Measurements from ENCODE around the gene ADGRG1. TPM values are rescaled to one million over a fixed set of nuclear protein-coding genes. Genes with fewer than 3 reads are reported as not detected.

Gene ADGRG1
- total and polyA plus RNA-seq, 2 experiments from 2014 or later: 45.9 to 58.0 TPM

DNA sequence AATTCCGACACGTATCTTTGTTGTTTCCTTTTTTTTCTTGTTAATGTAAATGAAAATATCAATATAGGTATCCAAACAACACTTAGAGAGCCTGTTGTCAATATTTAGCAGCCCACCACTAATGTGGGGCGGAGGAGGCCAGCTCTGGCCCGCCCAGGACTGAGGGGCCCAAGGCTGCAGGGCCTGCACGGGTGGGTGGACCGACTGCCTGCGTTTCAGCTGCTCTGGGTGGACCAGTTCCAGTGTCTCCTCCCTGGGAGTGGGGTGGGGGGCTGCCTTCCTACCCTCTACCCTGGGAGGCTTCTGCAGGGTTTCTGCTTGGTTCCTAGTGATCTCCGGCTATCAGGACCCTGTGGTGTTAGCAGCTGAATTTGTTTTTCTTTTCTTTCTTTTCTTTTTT is 15.9 kb upstream of the ADGRG1 start:
- Histone ChIP-seq H3K27ac (no peak overlapping the region), H3K4me1 (ENCODE audit: insufficient read depth) (peaks cover 4% of the 10 kb centered on the region), H3K9me3 (ENCODE audit: low read depth) (no peaks in the 10 kb centered on the region), H4K20me1 (ENCODE audit: insufficient read depth, poor library complexity, severe bottlenecking) (no peaks in the 10 kb centered on the region), H3K4me2 (no peak overlapping the region), H3K4me3 (no peak overlapping the region), H3K27me3 (no peaks in the 10 kb centered on the region), H3K79me2 (no peaks in the 10 kb centered on the region), H3K9me2 (replicated peaks; ENCODE audit: insufficient read depth) (no peaks in the 10 kb centered on the region), H3K36me3 (replicated peaks; ENCODE audit: insufficient read depth, low read depth) (no peaks in the 10 kb centered on the region), H2AFZ (no peak overlapping the region)
- no peak for DNase-seq (ENCODE audit: low spot score)
- WGBS (ENCODE audit: low lambda C conversion rate, missing lambda C conversion rate): 81% methylated on average over 8 of the region's 8 CpGs
- TF ChIP-seq, protein P1, sequence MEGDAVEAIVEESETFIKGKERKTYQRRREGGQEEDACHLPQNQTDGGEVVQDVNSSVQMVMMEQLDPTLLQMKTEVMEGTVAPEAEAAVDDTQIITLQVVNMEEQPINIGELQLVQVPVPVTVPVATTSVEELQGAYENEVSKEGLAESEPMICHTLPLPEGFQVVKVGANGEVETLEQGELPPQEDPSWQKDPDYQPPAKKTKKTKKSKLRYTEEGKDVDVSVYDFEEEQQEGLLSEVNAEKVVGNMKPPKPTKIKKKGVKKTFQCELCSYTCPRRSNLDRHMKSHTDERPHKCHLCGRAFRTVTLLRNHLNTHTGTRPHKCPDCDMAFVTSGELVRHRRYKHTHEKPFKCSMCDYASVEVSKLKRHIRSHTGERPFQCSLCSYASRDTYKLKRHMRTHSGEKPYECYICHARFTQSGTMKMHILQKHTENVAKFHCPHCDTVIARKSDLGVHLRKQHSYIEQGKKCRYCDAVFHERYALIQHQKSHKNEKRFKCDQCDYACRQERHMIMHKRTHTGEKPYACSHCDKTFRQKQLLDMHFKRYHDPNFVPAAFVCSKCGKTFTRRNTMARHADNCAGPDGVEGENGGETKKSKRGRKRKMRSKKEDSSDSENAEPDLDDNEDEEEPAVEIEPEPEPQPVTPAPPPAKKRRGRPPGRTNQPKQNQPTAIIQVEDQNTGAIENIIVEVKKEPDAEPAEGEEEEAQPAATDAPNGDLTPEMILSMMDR (IDR thresholded peaks at IDR 0.05; ENCODE audit: poor library complexity): no peak
- TF ChIP-seq EZH2phosphoT487 (IDR thresholded peaks at IDR 0.05; ENCODE audit: low read depth, severe bottlenecking, unreplicated experiment): no peak
- no peak for TF ChIP-seq EZH2 (IDR thresholded peaks at IDR 0.05; ENCODE audit: borderline replicate concordance)

DNA sequence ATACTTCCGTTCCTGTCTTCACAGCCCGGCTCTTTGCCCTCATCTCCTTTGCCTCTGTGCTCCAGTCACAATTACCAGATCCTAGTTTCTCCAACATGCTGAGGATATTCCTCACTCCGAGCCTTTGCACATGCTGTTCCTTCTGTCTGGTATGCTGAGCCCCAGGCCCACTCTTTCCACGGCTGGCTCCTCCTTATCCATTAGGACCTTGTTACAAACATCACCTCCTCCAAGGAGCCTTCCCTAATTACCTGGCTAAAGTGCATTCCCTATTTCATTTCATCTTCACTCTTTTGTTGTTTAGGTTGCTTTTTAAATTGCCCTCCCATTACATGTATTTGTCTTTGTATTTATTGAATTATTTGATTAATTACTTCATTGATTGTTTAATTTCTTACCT is 14.9 kb upstream of the ADGRG1 start:
- Histone ChIP-seq H3K27ac (no peak overlapping the region), H3K79me2 (no peaks in the 10 kb centered on the region), H3K27me3 (no peaks in the 10 kb centered on the region), H3K9me2 (replicated peaks; ENCODE audit: insufficient read depth) (no peaks in the 10 kb centered on the region), H2AFZ (no peak overlapping the region), H3K9me3 (ENCODE audit: low read depth) (no peaks in the 10 kb centered on the region), H3K4me2 (no peak overlapping the region), H3K4me3 (no peak overlapping the region), H3K4me1 (ENCODE audit: insufficient read depth) (no peaks in the 10 kb centered on the region), H4K20me1 (ENCODE audit: insufficient read depth, poor library complexity, severe bottlenecking) (no peaks in the 10 kb centered on the region), H3K36me3 (replicated peaks; ENCODE audit: insufficient read depth, low read depth) (no peaks in the 10 kb centered on the region)
- TF ChIP-seq, protein P1 (IDR thresholded peaks at IDR 0.05; ENCODE audit: poor library complexity): no peak
- TF ChIP-seq EZH2 (IDR thresholded peaks at IDR 0.05; ENCODE audit: borderline replicate concordance): no peak
- TF ChIP-seq EZH2phosphoT487 (IDR thresholded peaks at IDR 0.05; ENCODE audit: low read depth, severe bottlenecking, unreplicated experiment): no peak
- 67% methylated on average over 4 of the region's 4 CpGs for WGBS (ENCODE audit: low lambda C conversion rate, missing lambda C conversion rate)
- no peak for DNase-seq (ENCODE audit: low spot score)

DNA sequence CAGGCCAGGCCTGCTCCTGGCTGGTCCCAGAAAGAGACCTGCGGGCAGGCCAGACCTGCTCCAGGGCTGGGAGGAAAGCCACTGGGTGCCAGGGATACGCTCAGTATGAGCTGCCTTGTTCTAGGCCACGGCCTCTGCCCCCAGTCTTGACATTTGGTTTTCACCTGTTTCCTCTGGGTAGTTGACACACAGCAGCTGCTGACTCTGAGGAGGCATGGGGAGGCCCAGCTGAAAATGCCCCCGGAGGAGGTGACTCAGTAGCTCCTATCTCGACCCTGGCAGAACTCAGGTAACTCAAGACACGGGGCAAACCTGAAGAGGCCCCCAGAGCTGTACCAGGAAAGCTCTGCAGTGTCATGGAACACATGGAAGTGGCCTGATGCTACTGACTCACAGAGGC is 13.9 kb upstream of the ADGRG1 start:
- Histone ChIP-seq H3K4me3 (no peak overlapping the region), H4K20me1 (ENCODE audit: insufficient read depth, poor library complexity, severe bottlenecking) (no peaks in the 10 kb centered on the region), H3K4me1 (ENCODE audit: insufficient read depth) (peaks cover 8% of the 10 kb centered on the region), H3K36me3 (replicated peaks; ENCODE audit: insufficient read depth, low read depth) (no peaks in the 10 kb centered on the region), H3K79me2 (no peaks in the 10 kb centered on the region), H3K27me3 (no peaks in the 10 kb centered on the region), H3K9me2 (replicated peaks; ENCODE audit: insufficient read depth) (no peaks in the 10 kb centered on the region), H3K4me2 (no peak overlapping the region), H3K9me3 (ENCODE audit: low read depth) (no peaks in the 10 kb centered on the region), H3K27ac (no peak overlapping the region), H2AFZ (no peak overlapping the region)
- DNase-seq (ENCODE audit: low spot score): no peak
- TF ChIP-seq, protein P1 (IDR thresholded peaks at IDR 0.05; ENCODE audit: poor library complexity): no peak
- TF ChIP-seq EZH2phosphoT487 (IDR thresholded peaks at IDR 0.05; ENCODE audit: low read depth, severe bottlenecking, unreplicated experiment) (no peak), EZH2 (IDR thresholded peaks at IDR 0.05; ENCODE audit: borderline replicate concordance) (no peak)
- 84% methylated on average over 6 of the region's 6 CpGs for WGBS (ENCODE audit: low lambda C conversion rate, missing lambda C conversion rate)

- Histone ChIP-seq H3K4me1 (ENCODE audit: insufficient read depth) (peaks cover 8% of the 10 kb centered on the region), H3K27me3 (no peaks in the 10 kb centered on the region), H3K9me2 (replicated peaks; ENCODE audit: insufficient read depth) (no peaks in the 10 kb centered on the region), H4K20me1 (ENCODE audit: insufficient read depth, poor library complexity, severe bottlenecking) (no peaks in the 10 kb centered on the region), H3K36me3 (replicated peaks; ENCODE audit: insufficient read depth, low read depth) (no peaks in the 10 kb centered on the region), H3K4me3 (no peak overlapping the region), H3K4me2 (no peak overlapping the region), H3K27ac (no peak overlapping the region), H3K79me2 (no peaks in the 10 kb centered on the region), H3K9me3 (ENCODE audit: low read depth) (no peaks in the 10 kb centered on the region), H2AFZ (no peak overlapping the region)
- DNase-seq (ENCODE audit: low spot score): no peak
- WGBS (ENCODE audit: low lambda C conversion rate, missing lambda C conversion rate): 97% methylated on average over 9 of the region's 9 CpGs
- no peak for TF ChIP-seq EZH2 (IDR thresholded peaks at IDR 0.05; ENCODE audit: borderline replicate concordance)
- TF ChIP-seq EZH2phosphoT487 (IDR thresholded peaks at IDR 0.05; ENCODE audit: low read depth, severe bottlenecking, unreplicated experiment): no peak
- TF ChIP-seq, protein P1 (IDR thresholded peaks at IDR 0.05; ENCODE audit: poor library complexity): no peak
Measured at GRCh38 chr16:57614944-57615343, 13.5 kb upstream of the ADGRG1 start.
